Activated CD8-positive, alpha-beta T cell treated with anti-CD3 and anti-CD28 coated beads, Interleukin-2, amount 10 ng/mL, durations not matched to agents 7 days and 5 days (primary cell): Measurements from ENCODE around the gene RASL10B. TPM values are rescaled to one million over a fixed set of nuclear protein-coding genes. Genes with fewer than 3 reads are reported as not detected.

Experiments used
- ATAC-seq: fragments of 150-1000 bp; cut with Tn5 transposase; one replicate; pipeline ENCODE4 v1.10.0; 2021; ENCODE audit warnings: moderate library complexity
- CTCF ChIA-PET: fragments of 350-600 bp; sonication (Branson Sonifier 250); formaldehyde crosslinking; loops from one replicate; lab custom pipeline; 2021; ENCODE audit warnings: antibody characterized with exemption; lab: Charles Lee
- POLR2A ChIA-PET: fragments of 350-600 bp; sonication (Branson Sonifier 250); formaldehyde crosslinking; loops from one replicate; lab custom pipeline; 2021; ENCODE audit warnings: antibody characterized with exemption; lab: Charles Lee
- DNase-seq: peaks from one replicate; pipeline ENCODE4 v3.0.0-alpha.2; 2020
- H3K27ac Mint-ChIP-seq: one replicate; pipeline ENCODE4 v1.8.0; 2021; ENCODE audit warnings: mild to moderate bottlenecking, mixed read lengths
- H3K27me3 Mint-ChIP-seq: one replicate; pipeline ENCODE4 v1.8.0; 2021; ENCODE audit warnings: low read depth, mixed read lengths
- H3K36me3 Mint-ChIP-seq: one replicate; pipeline ENCODE4 v1.8.0; 2021; ENCODE audit warnings: low read depth, mixed read lengths
- H3K4me1 Mint-ChIP-seq: one replicate; pipeline ENCODE4 v1.8.0; 2021; ENCODE audit warnings: low read depth, mixed read lengths
- H3K4me3 Mint-ChIP-seq: one replicate; pipeline ENCODE4 v1.8.0; 2021; ENCODE audit warnings: mild to moderate bottlenecking, mixed read lengths
- H3K9me3 Mint-ChIP-seq: one replicate; pipeline ENCODE4 v1.8.0; 2022; ENCODE audit warnings: mixed read lengths; ENCODE audit not compliant: insufficient read depth
- total RNA-seq, 2 experiments: library from RNA; stranded (reverse); gene quantifications; one replicate each; pipeline ENCODE4 v1.2.3, GENCODE V29; 2021

RASL10B gene
- total RNA-seq, 2 experiments from 2014 or later = 0.10 TPM; not detected in 1

DNA sequence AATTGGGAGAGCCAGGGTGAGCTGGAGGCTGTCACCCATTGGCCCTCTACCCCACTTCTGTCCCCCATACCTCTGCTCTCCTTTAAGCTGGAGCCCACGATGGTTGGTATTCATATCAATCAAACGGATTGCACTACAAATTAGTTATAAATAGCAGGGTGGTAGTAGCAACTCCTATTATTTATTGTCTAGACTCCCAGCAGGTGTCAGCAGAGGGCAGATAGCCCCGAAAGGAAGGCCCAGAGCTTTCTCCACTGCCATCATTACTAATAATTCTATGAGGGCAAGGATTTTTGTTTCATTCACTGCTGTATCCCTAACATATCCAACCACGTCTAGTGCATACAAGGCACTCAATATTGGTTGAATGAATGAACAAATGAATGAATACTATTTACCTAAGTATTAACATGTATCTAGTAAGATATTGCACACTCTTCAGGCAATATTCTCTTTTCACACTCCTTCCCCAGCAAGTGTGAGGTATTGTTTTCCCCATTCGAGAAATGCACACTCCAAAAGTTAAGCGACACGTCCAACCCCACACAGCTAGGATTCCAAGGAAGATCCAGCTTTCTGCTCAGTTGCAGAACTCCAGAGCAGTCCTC, 35.6 kb downstream of the RASL10B start:
- peak; percentile 52 for DNase-seq
- no peaks in the 10 kb centered on the region for H3K36me3 Mint-ChIP-seq
- POLR2A ChIA-PET = interaction anchor here (0.9 kb wide), 1 partner anchor 42 kb away, joined by 3 read pairs; the partner anchor contains the start of gene TAF15
- no peak for ATAC-seq
- H3K4me1 Mint-ChIP-seq = peaks cover 17% of the 10 kb centered on the region
- CTCF ChIA-PET = interaction anchor here (0.6 to 11.6 kb wide), 11 partner anchors 9 to 1033 kb away, joined by 3 to 415 read pairs (median 3); partner anchors contain the start of genes MMP28 and TAF15
- no peak overlapping the region for H3K4me3 Mint-ChIP-seq
- no peak overlapping the region for H3K27ac Mint-ChIP-seq
- H3K27me3 Mint-ChIP-seq = no peaks in the 10 kb centered on the region
- H3K9me3 Mint-ChIP-seq = no peaks in the 10 kb centered on the region

DNA sequence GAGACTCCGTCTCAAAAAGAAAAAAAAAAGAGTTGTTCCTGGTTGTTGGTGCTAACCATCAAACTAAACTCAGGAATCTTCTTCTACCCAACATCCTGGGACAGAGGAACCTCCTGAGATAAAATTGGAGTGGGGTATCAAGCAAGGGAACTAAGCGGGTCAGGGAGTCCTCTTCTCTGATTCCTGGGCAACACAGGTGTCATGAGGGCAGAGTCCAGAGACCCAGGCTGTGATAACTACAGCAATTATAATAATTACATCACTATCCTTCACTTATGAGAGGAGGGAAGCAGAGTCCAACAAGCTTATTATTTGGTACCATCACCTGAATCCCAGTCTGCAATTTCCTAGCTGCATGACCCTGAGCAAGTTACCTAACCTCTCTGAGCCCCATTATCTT, 37.4 kb downstream of the RASL10B start:
- ChIA-PET CTCF (interaction anchor here (1.1 to 11.6 kb wide), 3 partner anchors 12 to 40 kb away, joined by 3 to 415 read pairs (median 3); partner anchors contain the start of gene TAF15), POLR2A (no interaction called here)
- no peak overlapping the region for H3K27ac Mint-ChIP-seq
- H3K9me3 Mint-ChIP-seq = no peaks in the 10 kb centered on the region
- ATAC-seq (no peak), DNase-seq (no peak)
- no peak overlapping the region for H3K4me3 Mint-ChIP-seq
- H3K27me3 Mint-ChIP-seq = peaks cover 8% of the 10 kb centered on the region
- no peaks in the 10 kb centered on the region for H3K36me3 Mint-ChIP-seq
- peaks cover 16% of the 10 kb centered on the region for H3K4me1 Mint-ChIP-seq

DNA sequence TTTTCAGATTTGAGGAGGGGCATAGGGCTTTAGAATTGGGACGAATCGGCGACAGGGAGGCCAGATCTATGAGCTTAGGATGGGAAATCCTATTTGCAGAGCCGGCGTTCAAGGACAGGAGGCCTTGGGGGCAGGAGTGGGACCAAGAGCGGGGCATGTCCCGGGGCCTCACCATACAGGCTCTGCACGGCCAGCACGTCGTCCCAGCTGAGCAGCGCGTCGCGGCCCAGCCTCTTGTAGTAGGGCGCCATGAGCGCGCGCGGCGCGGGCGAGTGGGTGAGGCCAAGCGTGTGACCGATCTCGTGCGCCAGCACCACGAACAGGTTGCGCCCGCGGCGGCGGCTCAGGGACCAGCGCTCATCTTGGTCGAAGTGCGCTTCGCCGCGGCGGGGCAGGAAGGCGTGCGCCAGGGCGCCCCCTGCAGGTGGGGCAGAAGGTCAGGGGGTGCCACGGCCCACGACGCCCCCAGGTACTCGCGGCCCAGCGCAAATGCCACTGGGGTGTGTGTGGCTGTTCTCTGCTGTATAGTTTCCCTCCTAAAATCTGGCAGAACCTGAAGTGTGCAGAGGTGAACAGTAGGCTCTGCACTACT, 38.6 kb downstream of the RASL10B start:
- Mint-ChIP-seq H3K27me3 (peaks cover 11% of the 10 kb centered on the region), H3K4me1 (peaks cover 8% of the 10 kb centered on the region), H3K36me3 (no peaks in the 10 kb centered on the region), H3K4me3 (no peak overlapping the region), H3K9me3 (no peaks in the 10 kb centered on the region), H3K27ac (no peak overlapping the region)
- CTCF ChIA-PET = interaction anchor here (1.0 to 11.6 kb wide), 5 partner anchors 11 to 39 kb away, joined by 3 to 415 read pairs (median 3); partner anchors contain the start of gene TAF15
- no peak for DNase-seq
- POLR2A ChIA-PET = interaction anchor here (0.9 kb wide), 1 partner anchor 25 kb away, joined by 3 read pairs; no protein-coding TSS in a partner anchor
- ATAC-seq = no peak

GRCh38 chr17:35773129-35773528, 41.7 kb downstream of the RASL10B start:
- DNase-seq (no peak), ATAC-seq (no peak)
- H3K4me1 Mint-ChIP-seq = no peaks in the 10 kb centered on the region
- no peak overlapping the region for H3K27ac Mint-ChIP-seq
- H3K9me3 Mint-ChIP-seq = no peaks in the 10 kb centered on the region
- CTCF ChIA-PET = no interaction called here
- H3K4me3 Mint-ChIP-seq = no peak overlapping the region
- POLR2A ChIA-PET = interaction anchor here (0.6 kb wide), 1 partner anchor 196 kb away, joined by 3 read pairs; no protein-coding TSS in a partner anchor
- H3K27me3 Mint-ChIP-seq = peaks cover 18% of the 10 kb centered on the region
- H3K36me3 Mint-ChIP-seq = no peaks in the 10 kb centered on the region

GRCh38 chr17:35773679-35774425, 42.4 kb downstream of the RASL10B start:
- DNase-seq (no peak), ATAC-seq (no peak)
- ChIA-PET CTCF (interaction anchor here (1.4 kb wide), 1 partner anchor 10 kb away, joined by 5 read pairs; no protein-coding TSS in a partner anchor), POLR2A (no interaction called here)
- no peaks in the 10 kb centered on the region for H3K36me3 Mint-ChIP-seq
- no peak overlapping the region for H3K27ac Mint-ChIP-seq
- no peak overlapping the region for H3K4me3 Mint-ChIP-seq
- H3K4me1 Mint-ChIP-seq = no peaks in the 10 kb centered on the region
- no peaks in the 10 kb centered on the region for H3K9me3 Mint-ChIP-seq
- H3K27me3 Mint-ChIP-seq = peaks cover 19% of the 10 kb centered on the region

DNA sequence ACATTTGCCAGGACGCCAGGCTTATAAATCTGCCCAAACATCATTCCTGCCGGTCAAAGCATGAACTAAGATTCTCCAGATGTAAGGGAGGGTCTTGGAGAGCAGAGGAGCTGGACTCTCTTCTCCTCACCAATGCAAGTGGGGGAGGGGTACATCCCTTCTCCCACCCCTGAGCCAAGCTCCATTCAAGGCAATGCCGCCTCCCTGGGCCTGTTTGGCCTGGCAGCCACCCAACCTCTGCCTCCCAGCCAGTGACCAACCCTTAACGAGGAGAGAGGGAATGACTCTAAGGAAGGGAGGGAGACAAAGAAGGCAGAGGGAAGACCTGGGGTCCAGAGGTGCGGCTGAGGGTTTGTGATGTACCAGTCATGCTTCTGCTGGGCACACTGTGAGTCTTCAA, 43.1 kb downstream of the RASL10B start:
- DNase-seq = no peak
- no peaks in the 10 kb centered on the region for H3K4me1 Mint-ChIP-seq
- ChIA-PET CTCF (interaction anchor here (1.4 kb wide), 2 partner anchors 10 to 374 kb away, joined by 3 to 5 read pairs; no protein-coding TSS in a partner anchor), POLR2A (no interaction called here)
- H3K27me3 Mint-ChIP-seq = peaks cover 21% of the 10 kb centered on the region
- H3K36me3 Mint-ChIP-seq = no peaks in the 10 kb centered on the region
- no peak overlapping the region for H3K4me3 Mint-ChIP-seq
- H3K27ac Mint-ChIP-seq = no peak overlapping the region
- no peak for ATAC-seq
- no peaks in the 10 kb centered on the region for H3K9me3 Mint-ChIP-seq

GRCh38 chr17:35775039-35775438, 43.6 kb downstream of the RASL10B start:
- Mint-ChIP-seq H3K36me3 (no peaks in the 10 kb centered on the region), H3K4me1 (no peaks in the 10 kb centered on the region), H3K9me3 (no peaks in the 10 kb centered on the region), H3K27me3 (peaks cover 21% of the 10 kb centered on the region), H3K4me3 (no peak overlapping the region), H3K27ac (no peak overlapping the region)
- POLR2A ChIA-PET = no interaction called here
- DNase-seq = no peak
- CTCF ChIA-PET = interaction anchor here (0.9 to 3.8 kb wide), 3 partner anchors 8 to 374 kb away, joined by 3 to 25 read pairs (median 3); no protein-coding TSS in a partner anchor
- no peak for ATAC-seq

- no peaks in the 10 kb centered on the region for H3K9me3 Mint-ChIP-seq
- POLR2A ChIA-PET = no interaction called here
These were observed 44.1 kb downstream of the RASL10B start for GRCh38 chr17:35775583-35775982.

GRCh38 chr17:35778641-35779196, 47.3 kb downstream of the RASL10B start:
- no peak overlapping the region for H3K4me3 Mint-ChIP-seq
- H3K4me1 Mint-ChIP-seq = no peaks in the 10 kb centered on the region
- POLR2A ChIA-PET = no interaction called here
- H3K27me3 Mint-ChIP-seq = peaks cover 21% of the 10 kb centered on the region
- H3K27ac Mint-ChIP-seq = no peak overlapping the region
- no peak for ATAC-seq
- no peaks in the 10 kb centered on the region for H3K9me3 Mint-ChIP-seq
- no peak for DNase-seq
- CTCF ChIA-PET = interaction anchor here (1.0 to 4.3 kb wide), 5 partner anchors 15 to 165 kb away, joined by 3 to 34 read pairs (median 4); no protein-coding TSS in a partner anchor
- no peaks in the 10 kb centered on the region for H3K36me3 Mint-ChIP-seq

More at GRCh38 chr17:35775583-35775982, 44.1 kb downstream of the RASL10B start:
- CTCF ChIA-PET = interaction anchor here (0.9 to 3.8 kb wide), 3 partner anchors 9 to 373 kb away, joined by 3 to 25 read pairs (median 3); no protein-coding TSS in a partner anchor
- Mint-ChIP-seq H3K4me3 (no peak overlapping the region), H3K4me1 (no peaks in the 10 kb centered on the region), H3K27me3 (peaks cover 21% of the 10 kb centered on the region), H3K36me3 (no peaks in the 10 kb centered on the region), H3K27ac (no peak overlapping the region)
- ATAC-seq = no peak
- DNase-seq = no peak

DNA sequence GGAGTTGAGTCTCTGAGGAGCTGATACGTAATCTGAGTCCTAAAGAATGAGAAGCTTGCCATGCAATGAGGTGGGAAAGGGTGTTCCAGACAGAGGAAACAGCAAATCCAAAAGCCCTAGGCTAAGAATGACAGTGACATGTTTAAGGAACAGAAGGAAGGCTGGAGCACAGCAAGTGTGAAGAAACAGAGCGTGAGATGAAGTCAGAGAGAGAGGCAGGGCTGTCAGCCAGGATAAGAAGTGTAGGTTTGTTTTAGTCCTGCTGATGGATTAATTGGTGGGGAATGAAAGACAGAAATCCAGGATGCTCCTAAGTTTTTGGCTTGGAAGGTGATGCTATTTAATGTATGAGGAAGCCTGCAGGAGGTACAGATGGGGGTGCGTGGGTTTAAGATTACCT, 49.5 kb downstream of the RASL10B start:
- Mint-ChIP-seq H3K4me3 (no peak overlapping the region), H3K9me3 (no peaks in the 10 kb centered on the region), H3K27ac (no peak overlapping the region), H3K4me1 (no peaks in the 10 kb centered on the region), H3K36me3 (no peaks in the 10 kb centered on the region), H3K27me3 (peaks cover 13% of the 10 kb centered on the region)
- CTCF ChIA-PET = interaction anchor here (1.0 to 4.3 kb wide), 4 partner anchors 12 to 29 kb away, joined by 3 to 34 read pairs (median 4); partner anchors contain the start of gene TAF15
- DNase-seq = no peak
- POLR2A ChIA-PET = interaction anchor here (1.1 kb wide), 1 partner anchor 28 kb away, joined by 4 read pairs; the partner anchor contains the start of gene TAF15
- ATAC-seq = no peak

DNA sequence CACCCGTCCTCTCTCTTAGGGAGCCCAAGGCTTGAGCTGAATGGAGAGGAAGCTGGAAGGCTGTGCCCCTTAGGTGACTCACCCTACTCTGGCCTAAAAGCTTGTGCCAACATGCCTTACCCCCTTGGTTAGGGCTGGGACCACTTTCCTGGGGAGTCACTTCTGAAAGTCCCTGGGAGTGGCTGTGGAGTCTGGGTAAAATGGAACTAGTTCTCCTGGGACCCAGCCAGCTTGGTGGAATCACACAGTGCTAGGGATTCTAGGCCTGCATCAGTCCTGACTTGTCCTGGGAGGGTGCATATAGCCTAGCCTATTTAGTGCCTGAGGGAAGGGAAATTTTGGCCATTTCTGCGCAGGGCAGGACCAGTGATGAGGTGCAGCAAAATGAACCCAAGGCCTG, 53.5 kb downstream of the RASL10B start:
- H3K9me3 Mint-ChIP-seq = no peaks in the 10 kb centered on the region
- H3K4me1 Mint-ChIP-seq = peaks cover 7% of the 10 kb centered on the region
- no peak overlapping the region for H3K4me3 Mint-ChIP-seq
- H3K27me3 Mint-ChIP-seq = peaks cover 16% of the 10 kb centered on the region
- H3K27ac Mint-ChIP-seq = no peak overlapping the region
- ATAC-seq (no peak), DNase-seq (no peak)
- ChIA-PET CTCF (interaction anchor here (1.0 to 6.6 kb wide), 5 partner anchors 11 to 172 kb away, joined by 3 to 56 read pairs (median 4); no protein-coding TSS in a partner anchor), POLR2A (interaction anchor here (1.5 to 2.6 kb wide), 2 partner anchors 20 to 24 kb away, joined by 3 to 10 read pairs; partner anchors contain the start of gene TAF15)
- no peaks in the 10 kb centered on the region for H3K36me3 Mint-ChIP-seq
